ENCODE results near the gene RILP.

RILP gene

GRCh38 chr17:1598399-1599095 is 51.1 kb downstream of the RILP start:
- DNase-seq: no peak

GRCh38 chr17:1597861-1598342 is 51.8 kb downstream of the RILP start:
- DNase-seq: no peak
